GM21717 (cell line): ENCODE measurements around the gene GRID1.
A peak's percentile ranks its signal among the peaks of the same experiment; 100 is the strongest.

ENCODE experiments used
- ATAC-seq: cut with Tn5 transposase; IDR thresholded peaks from one replicate; pipeline ENCODE4 v1.9.1; 2021; ENCODE audit warnings: mild to moderate bottlenecking, moderate library complexity; ENCODE audit not compliant: unreplicated experiment

GRID1 gene

DNA sequence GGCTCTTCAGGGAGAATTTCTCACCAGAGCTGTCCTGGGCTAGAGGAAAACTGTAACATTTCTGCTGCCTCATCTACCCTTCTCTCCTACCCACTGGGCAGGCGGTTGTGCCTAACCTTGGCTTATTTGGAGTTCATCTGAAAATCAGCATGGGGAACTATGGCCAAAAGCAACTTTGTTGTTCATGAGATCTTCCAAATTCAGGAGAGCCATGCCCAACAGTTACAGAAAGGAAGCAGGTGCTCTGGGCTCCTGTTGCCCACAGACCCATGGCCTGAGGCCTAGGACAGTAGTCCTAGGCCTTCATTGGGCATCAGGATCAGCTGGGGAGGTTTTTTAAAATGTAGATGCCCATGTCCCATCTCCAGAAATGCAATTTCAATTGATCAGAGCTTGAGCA is 85.2 kb downstream of the GRID1 start:
- ATAC-seq: no peak

DNA sequence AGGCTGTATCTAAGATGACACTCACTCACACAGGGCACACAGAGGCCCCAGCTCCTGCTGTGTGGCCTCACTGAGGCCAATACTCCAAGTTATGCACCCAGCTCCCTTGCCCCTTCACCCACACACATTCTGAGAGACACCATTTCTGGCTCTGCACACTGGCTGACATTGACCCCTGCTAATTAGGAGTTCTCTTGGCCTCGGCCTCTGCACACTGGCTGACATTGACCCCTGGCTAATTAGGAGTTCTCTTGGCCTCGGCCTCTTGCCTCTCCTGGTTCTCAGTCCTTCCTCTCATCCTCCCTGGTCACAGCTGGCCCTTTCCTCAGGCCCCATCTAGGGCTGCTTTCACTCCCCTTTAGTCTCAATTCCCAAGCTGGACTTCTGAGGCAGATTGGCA is 97.3 kb downstream of the GRID1 start:
- no peak for ATAC-seq

DNA sequence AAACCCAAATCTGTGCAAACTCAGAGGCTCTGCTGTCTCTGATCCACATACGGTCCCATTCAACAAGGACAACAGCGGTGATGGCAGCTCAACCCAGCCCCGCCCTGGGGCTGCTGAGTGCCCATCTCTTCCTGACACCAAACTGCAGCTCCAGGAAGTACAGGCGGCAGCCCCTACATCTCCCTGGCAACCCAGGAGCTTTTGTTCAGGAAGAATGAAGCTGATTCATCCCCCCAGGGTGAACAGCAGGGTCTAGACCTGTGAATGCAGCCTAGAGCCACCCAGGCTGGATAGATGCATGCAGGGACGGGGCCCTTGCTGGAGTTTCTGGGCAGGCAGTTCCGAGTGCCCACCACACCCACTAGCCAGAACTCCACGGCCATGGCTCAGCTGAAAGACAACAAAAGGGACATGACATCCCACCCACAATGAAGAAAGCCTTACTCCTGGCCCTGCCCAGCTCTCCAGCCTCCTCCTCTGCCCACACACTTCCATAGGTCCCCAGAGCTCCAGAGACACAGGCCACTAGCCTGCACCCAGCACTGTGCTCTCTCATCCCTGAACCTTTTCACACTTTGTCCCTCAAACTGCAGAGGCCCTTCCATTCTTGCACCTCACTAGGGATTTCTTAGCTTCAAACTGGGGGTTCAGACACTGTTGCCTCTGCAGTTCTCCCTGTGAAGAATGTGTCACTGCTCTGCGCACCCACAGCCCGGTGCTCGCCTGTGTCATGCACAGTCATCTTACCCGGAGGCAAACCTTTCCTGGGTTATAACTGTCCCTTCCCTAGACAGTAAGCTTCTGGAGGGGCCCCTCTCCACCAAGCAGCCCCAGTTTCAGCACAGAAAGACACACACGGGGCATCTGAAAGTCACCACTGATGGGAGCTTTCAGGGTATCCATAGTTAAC is 99.1 kb downstream of the GRID1 start:
- ATAC-seq: no peak

DNA sequence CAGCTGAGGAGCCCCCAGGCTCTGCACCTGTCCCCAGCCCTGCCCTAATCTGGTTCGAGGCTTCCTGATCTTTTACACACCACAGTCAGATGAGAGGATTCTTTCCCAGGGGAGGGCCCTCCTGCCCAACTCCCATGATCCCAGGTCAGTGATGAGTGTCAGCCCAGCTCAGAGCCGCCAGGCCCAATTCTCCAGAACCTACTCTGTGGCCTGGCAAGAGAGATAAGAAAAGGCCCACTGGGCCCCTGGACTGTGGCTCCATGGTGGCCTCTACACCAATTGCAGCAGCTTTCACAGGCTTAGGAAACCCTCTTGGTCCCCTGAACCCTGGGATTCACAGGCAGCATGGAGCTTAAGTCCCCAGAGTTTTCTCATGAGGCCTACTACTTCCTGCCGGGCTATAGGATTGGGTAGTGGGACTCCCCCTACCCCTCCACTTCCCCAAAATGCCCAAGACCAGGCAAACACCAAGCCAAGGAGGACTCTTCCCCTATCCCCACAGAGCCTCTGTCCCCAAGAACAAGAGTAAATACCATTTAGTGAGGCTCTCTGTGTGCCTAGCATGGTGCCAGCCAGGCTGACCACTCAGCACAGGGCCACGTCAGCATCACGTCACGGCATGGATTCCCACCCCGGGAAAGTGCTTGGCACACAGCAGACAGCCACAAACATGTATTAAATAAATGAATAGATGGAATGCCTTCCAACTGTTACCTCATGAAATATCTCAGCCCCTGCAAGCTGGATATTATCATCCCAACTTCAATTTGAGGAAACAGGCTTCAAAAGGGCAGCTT is 100.0 kb downstream of the GRID1 start:
- no peak for ATAC-seq

DNA sequence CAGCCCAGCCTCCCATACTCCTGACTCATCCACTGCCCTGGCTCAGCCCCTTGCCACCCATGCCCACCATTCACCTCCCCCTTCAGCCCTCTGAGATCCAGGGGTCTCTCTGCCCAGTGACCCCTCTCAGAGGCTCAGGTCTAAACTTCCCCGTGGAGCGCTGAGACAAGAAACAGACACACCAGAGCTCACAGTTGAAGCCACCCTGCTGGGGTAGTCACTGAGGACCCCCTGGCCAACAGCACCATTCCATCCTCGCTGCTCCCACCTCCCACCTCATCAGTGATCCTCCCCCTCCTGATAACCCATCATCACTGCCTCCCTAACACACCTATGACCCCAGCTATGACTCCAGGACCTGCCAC is 100.7 kb downstream of the GRID1 start:
- no peak for ATAC-seq

DNA sequence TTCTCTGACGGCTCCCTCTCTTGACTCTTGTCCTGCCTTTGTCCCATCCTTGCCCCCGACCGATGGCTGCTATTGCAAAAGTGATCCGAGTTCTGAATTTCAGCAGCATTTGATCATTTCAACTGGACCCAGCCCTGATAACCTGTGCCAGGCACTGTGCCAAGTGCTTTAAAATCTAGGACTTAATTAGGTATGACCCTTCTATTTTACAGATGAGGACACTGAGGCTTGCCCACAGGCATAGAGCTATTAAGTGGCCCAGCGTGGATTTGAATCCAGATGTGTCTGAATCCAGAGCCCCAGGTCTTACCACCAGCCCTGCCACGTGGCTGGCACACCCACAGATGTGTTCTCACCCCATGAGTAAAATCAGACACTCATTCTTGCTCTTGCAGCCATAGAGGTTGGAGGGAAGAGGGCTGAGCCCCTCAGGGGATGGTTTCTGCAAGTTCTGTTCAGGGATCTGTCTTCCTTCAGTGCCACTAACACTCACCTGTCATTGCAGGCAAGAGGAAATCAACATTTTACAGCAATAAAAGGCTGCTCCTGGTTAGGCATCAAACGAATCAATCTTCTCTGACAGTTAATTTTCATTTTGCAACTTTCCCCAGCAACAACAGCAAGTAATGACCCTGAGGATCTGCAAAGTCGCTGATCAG is 101.2 kb downstream of the GRID1 start:
- ATAC-seq: no peak

DNA sequence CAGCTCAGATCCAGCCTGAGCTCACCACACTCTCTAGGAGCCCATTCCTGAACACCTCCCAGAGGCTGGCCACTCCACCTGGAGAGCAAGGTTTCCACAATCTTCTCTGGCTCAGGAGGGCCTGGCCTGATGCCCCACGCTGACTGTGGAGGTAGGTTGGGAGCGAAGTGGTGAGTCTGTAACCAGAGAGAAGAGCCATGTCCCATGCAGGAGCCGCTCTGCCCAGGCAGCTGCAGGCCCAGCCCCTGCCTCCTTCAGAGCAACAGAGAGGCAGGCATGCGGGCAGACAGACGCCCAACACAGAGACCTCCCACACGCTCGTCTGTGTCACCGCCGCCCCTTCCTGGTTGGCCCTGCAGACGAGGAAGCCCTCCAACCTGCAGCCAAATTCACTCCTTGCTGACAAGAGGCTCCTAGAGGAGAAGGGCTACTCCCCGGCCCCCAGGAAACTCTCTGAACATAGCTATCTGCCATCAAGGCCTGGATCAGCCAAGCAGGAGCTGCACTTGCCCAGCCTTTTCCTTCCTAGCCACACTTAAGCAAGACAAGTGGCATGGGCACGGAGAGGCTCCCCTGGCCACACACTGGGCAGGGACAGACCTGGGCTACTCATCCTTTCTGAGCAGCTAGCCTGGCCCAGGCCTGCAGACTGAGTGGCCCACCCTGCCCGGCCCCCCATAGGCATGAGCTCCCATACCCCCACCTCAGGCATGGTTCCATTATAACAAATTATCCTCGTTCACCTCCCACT is 101.9 kb downstream of the GRID1 start:
- ATAC-seq: no peak

DNA sequence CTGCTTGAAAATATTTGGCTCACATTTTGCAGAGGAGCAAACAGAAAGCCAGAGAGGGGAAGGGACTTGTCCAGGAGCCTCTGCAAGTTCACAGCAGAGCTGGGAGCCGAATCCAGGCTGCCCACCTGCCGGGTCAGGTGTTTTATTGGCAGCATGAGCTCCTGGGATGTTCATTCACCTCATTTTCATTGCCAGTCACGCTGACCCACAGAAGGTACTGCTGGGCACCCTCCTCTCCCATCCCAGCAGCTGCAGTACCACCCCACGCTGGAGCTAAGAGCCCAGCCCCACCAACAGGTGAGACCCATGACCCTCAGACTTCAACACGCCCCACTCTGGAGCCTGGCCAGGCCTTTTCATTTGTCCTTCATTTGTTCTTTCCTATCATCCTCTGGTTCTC is 102.7 kb downstream of the GRID1 start:
- ATAC-seq: no peak

DNA sequence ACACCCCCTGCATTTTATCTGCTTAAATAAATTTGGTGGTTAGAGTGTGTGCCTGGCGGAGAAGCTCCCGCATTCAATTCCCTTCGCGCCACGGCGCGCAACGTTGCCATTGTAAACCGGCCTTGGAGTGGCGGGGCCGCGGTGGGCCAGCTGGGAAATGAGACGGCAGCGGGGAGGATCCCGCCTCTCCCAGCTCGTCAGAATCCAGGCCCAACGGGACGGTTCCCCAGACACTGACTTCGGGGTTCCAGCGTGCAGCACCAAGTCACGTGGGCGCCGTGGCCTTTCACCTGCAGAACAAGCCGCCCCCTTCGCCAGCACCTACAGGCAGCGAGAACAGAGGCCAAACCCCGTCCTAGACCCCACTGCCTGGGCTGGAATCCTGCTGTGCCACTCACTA is 103.4 kb downstream of the GRID1 start:
- no peak for ATAC-seq

DNA sequence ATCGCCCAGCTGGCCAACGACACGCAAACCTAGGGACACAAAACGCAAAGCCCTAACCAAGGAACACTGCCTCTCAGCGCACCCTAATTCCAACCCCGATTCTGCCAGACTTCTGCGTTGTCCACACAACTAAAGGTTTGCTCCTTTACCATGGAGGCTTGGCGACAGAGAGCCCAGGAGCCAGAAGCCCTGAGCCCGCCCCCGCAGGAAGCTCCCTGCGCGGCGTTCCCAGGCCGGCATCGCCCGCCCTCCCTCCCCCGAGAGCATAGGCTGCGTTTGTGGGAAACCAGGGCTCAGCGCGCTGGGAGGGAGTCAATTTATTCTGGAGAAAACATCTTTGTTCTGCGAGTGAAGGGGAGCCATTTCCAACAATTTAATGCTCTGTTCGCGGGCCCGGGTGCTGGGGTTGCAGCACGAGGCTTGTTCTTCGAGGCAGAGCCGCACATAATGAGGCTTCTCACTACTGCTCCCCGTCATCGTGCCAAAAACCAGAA is 103.9 kb downstream of the GRID1 start:
- no peak for ATAC-seq

DNA sequence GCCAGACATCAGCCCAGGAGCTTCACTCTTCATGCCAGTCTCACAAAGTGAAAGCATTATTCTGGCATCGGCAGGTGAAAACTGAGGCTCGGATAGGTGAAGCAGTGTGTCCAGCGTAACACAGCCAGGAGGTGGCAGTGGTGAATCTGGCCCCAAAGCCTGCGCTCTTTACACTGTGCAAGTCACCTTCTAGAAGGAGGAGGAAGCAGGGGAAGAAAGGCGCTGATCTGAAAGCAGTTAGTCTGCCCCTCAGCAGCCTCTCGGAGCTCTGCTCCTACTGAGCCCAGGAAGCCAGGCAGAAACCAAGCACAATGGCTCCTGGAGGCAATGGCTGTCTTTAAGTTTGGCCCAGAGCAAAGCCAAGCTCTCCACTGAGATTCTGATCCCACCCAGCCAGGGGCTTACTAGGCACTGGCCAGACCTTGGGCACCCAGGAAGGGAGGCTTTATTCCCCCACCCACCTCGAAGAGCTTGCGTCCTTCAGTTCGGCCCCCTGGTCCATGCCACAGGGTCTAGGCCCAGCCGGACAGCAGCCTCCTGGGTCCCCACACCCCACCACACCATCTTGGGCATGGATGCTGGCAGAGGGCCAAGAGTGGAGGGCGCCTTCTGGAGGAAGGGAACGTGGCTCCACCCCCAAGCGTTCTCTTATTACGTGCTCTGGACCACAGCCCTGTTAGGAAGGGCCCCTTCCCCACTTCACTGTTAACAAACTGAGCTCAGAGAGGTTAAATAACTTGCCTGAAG is 104.5 kb downstream of the GRID1 start:
- ATAC-seq: peak; percentile 79

DNA sequence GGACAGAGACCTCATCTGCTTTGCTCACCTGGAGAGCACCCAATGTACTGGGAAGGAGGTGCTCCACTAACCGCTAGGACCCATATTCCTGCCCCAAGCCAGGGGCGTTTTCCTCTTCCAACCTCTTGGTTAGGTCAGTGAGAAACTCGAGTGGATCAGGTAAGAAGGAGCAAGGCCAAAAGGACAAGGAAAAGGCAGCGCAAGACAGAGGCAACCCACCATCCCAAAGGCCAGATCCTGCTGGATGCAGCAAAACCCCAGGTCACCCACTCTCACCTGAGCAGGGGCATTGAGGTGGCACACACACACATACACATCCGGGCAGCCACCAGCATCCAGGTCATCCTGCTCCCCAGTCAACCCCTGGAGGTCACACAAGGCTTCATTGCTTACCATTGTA is 105.1 kb downstream of the GRID1 start:
- no peak for ATAC-seq

DNA sequence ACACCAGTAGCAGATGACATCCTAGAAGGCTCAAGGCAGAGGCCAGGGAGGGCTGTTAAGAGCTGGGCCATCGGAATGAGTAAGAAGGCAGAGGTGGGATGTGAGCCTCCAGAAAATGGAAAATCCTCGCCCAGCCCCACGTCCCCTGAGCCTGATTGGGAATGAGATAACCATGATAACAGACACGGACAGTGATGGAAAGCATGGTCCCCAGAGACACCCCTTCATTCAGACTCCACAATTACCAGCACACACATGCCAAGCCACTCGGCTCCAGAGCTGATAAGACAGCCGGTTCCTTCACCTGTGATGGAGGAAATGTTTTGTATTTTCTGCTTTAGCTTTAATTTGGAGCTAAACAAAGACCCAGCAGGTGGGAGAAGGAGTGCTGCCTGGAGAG is 106.0 kb downstream of the GRID1 start:
- no peak for ATAC-seq

DNA sequence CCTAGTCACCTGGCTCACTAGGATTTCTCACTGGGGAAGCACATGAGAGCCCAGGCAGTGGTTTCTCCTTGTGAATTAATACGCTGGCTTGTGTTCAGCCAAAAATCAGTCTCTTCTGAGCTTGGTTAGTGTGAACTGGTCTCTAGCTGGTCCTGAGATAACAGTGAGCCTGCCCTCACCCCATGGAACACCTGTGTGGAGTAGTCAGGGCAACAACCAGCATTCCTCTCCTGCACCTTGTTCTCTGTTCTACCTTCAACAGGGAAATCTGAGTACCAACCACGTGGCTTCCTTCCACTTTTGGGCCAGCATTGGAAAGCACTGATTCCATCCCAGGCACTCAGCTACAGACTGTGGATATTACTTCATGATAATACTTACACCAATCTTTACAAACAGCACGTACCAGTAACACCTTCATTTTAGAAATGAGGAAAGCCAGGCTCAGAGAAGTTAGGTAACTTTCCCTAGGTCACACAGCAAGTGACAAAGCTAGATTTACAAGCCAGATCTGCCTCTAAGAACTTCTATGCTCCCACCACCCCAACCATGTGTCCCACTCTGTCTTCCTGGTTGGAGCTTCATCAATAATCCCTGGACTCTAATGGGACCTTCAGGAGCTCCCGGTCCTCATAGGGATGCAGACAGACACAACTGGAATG is 106.6 kb downstream of the GRID1 start:
- no peak for ATAC-seq

DNA sequence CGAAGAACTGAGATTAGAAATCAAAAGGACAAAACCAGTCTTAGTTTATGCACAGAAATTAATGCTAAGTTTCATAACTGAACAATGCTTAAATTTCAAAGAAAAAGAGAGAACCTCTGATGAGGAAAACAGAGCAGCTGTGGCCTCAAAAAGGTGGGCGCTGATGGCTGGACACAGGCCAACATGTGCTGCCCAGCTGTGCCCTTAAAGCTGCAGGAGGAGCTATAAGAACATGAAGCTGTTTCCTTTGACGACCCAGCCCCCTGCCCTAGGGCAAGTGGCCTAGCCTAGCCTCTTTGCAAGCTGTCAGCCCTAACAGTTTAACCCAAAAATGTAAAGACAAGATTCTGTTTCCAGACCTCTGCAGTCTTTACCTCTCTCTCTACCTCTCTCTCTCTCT is 107.7 kb downstream of the GRID1 start:
- ATAC-seq: no peak

DNA sequence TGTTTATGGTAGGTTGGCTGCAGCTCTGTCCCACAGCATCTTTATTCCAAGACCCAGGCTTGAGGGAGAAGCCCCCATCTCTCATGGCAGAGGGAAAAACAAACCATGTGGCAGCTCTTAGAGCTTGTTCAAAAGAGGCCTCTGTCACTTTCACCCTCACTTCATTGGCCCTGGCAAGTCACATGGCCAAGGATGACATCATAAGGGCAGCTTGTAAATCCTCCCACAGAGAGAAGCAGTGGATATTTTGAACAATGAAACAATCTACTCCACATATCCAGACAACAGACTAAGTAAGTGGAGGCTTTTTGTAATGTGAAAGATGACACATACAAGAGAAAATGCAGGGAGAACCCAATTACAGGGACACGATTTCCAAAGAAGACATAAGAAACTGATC is 108.1 kb downstream of the GRID1 start:
- no peak for ATAC-seq

DNA sequence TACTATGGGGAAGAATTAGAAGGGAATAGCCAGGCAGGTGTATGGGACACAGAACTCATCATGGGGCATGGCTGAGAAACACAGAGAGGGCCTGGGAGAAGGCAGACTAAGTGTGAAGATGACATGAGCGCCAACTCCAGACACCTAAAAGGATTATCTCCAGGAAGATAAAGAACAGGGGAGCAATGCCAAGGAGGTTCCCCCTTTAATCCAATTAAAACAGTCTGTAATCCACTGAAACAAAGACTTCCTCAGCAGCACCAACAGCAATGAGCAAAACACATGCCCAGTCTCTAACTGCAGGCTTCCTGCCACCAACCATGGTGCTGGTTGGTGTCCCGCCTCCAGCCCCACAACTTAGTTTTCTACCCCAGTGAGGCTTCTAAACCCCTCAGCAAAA is 108.9 kb downstream of the GRID1 start:
- no peak for ATAC-seq

DNA sequence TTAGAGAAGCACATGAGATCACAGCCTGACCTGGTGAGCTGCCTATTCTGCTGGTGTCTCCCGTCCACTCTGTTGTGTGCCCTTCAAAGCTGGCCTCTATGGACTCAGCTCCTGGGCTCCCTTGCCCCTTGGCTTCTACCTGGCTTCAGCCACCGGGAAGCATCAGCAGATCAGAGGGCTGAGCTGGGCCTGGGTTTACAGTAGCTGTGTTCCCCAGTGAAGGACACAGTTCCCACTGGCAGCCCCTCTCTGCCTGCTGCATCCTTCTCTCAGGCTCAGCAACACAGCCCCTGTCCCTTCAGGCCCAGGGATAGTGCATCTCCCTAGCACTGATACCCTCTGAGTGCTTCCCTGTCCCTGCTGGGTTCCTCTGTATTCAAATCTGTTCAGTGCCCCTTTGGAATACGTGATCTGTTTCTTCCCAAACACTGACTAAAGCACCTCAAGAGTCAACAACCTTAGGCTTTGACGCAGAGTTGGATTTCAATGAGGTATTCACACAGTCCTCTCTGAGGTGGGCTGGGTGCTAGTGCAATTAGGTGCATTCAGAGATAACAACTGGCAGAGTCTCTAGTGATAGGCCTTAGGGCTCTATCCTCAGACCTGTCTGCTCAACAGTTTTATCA is 109.8 kb downstream of the GRID1 start:
- no peak for ATAC-seq
